Measurements from ENCODE around the gene CCM2L.
A peak's percentile ranks its signal among the peaks of the same experiment; 100 is the strongest.

DNA sequence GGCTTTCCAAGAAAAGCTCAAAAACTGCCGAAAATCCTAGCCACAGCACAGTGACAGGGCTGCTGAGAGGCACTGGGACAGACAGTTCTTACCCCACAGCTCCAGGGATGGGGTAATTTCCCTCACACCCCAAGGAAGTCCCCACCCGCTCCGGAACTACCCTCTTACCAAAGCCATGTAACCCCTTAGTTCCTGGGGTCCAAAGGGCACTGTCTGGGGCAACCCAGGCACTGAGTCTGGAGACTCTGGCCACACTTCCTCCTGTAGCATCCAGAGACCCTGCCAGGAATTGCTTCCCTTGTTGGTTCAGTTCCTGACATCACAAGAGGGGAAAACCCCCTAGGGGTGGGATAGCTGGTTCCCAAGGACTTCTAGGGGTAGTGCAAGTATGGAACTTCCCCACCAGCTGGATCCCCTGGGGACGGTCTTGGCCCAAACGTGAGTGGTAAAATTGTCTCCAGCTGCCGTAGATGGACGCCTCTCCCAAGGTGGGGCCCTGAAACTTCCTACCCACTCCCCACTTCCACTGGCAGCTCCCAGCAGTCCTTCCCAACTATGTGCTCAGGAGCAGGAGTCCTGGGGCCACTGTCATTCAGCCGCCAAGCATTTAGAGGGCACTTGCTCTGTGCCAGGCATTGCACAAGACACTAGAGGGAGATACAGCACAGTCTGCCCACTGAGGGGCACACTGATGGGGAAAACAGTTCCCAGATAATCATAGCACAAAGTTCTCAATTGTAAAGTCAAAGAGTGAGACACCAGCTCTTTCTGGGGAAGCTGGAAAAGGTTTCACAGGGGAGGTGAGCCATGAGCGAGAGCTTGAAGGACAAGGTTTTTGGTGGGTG lies 24.6 kb downstream of the CCM2L start:
- TF ChIP-seq, protein P1, sequence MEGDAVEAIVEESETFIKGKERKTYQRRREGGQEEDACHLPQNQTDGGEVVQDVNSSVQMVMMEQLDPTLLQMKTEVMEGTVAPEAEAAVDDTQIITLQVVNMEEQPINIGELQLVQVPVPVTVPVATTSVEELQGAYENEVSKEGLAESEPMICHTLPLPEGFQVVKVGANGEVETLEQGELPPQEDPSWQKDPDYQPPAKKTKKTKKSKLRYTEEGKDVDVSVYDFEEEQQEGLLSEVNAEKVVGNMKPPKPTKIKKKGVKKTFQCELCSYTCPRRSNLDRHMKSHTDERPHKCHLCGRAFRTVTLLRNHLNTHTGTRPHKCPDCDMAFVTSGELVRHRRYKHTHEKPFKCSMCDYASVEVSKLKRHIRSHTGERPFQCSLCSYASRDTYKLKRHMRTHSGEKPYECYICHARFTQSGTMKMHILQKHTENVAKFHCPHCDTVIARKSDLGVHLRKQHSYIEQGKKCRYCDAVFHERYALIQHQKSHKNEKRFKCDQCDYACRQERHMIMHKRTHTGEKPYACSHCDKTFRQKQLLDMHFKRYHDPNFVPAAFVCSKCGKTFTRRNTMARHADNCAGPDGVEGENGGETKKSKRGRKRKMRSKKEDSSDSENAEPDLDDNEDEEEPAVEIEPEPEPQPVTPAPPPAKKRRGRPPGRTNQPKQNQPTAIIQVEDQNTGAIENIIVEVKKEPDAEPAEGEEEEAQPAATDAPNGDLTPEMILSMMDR (conservative IDR thresholded peaks at IDR 0.05; ENCODE audit: low read depth in 2 of 2) = peak; percentile 48 to 73
- TF ChIP-seq POLR2AphosphoS5 (IDR thresholded peaks at IDR 0.05; ENCODE audit: low read depth) (no peak), EZH2 (IDR thresholded peaks at IDR 0.05; ENCODE audit: low read depth, unreplicated experiment) (no peak)
